CD14-positive monocyte (primary cell): ENCODE data around the gene NOS2. TPM values are rescaled to one million over a fixed set of nuclear protein-coding genes. Genes with fewer than 3 reads are reported as not detected.

ENCODE experiments used
- DNase-seq, 3 donors: peaks; one replicate each; pipeline ENCODE4 v3.0.0-alpha.2; 2011 to 2022
- H2AFZ ChIP-seq: 2 replicates; pipeline ENCODE4 v1.6.0; 2012; ENCODE audit warnings: mild to moderate bottlenecking, low read depth, low read length, inconsistent platforms; ENCODE audit not compliant: insufficient read depth, poor library complexity, severe bottlenecking
- H3K27ac ChIP-seq, 2 donors: 1 replicate in 1 of 2; 2 replicates in 1 of 2; pipeline ENCODE4 v1.5.1; 2012 to 2013; ENCODE audit warnings: low read length in 2 of 2, control low read depth in 1 of 2, inconsistent platforms in 1 of 2, low read depth in 1 of 2, mild to moderate bottlenecking in 1 of 2
- H3K27me3 ChIP-seq, 2 donors: one replicate each; pipeline versions ENCODE4 v1.6.0 to v1.6.1; 2011 to 2013; ENCODE audit warnings: low read length in 2 of 2; ENCODE audit not compliant: control insufficient read depth in 2 of 2, insufficient read depth in 2 of 2
- H3K36me3 ChIP-seq, 2 donors: replicated peaks in 1 of 2; 1 replicate in 1 of 2; 2 replicates in 1 of 2; pipeline versions ENCODE4 v1.5.1 to v1.6.1; 2012 to 2013; ENCODE audit warnings: low read length in 2 of 2, control low read depth in 1 of 2, inconsistent platforms in 1 of 2, mild to moderate bottlenecking in 1 of 2; ENCODE audit not compliant: insufficient read depth in 2 of 2, control insufficient read depth in 1 of 2
- H3K4me1 ChIP-seq, 2 donors: 1 replicate in 1 of 2; 2 replicates in 1 of 2; pipeline versions ENCODE4 v1.5.1 to v1.6.1; 2012 to 2013; ENCODE audit warnings: low read length in 2 of 2, control low read depth in 1 of 2, inconsistent platforms in 1 of 2, mild to moderate bottlenecking in 1 of 2, moderate library complexity in 1 of 2; ENCODE audit not compliant: insufficient read depth in 2 of 2, control insufficient read depth in 1 of 2
- H3K4me2 ChIP-seq: replicated peaks from 2 replicates; pipeline ENCODE3; 2012; ENCODE audit warnings: low read length, moderate library complexity, mild to moderate bottlenecking; ENCODE audit not compliant: poor library complexity, severe bottlenecking; ENCODE audit errors: extremely low read depth
- H3K4me3 ChIP-seq, 3 experiments: fragments of 200-600 bp in 1 of 3; sonication (generic) in 1 of 3; replicated peaks in 1 of 3; 1 replicate in 2 of 3; 2 replicates in 1 of 3; pipeline ENCODE4 v1.5.1; 2011 to 2013; ENCODE audit warnings: low read length in 3 of 3, mild to moderate bottlenecking in 3 of 3, control low read depth in 2 of 3, low read depth in 2 of 3, inconsistent platforms in 1 of 3, moderate library complexity in 1 of 3
- H3K79me2 ChIP-seq: 2 replicates; pipeline ENCODE4 v1.6.0; 2012; ENCODE audit warnings: mild to moderate bottlenecking, control low read depth, inconsistent platforms, low read length, moderate library complexity; ENCODE audit not compliant: insufficient read depth
- H3K9ac ChIP-seq: 2 replicates; pipeline ENCODE4 v1.6.0; 2017; ENCODE audit warnings: low read length, mild to moderate bottlenecking; ENCODE audit not compliant: insufficient read depth, poor library complexity, severe bottlenecking
- H3K9me3 ChIP-seq, 2 donors: replicated peaks in 1 of 2; 1 replicate in 1 of 2; 2 replicates in 1 of 2; pipeline versions ENCODE4 v1.5.1 to v1.6.1; 2012 to 2013; ENCODE audit warnings: low read length in 2 of 2, control low read depth in 1 of 2; ENCODE audit not compliant: control insufficient read depth in 1 of 2, insufficient read depth in 1 of 2
- H4K20me1 ChIP-seq: 2 replicates; pipeline ENCODE4 v1.6.0; 2012; ENCODE audit warnings: mild to moderate bottlenecking, low read length, control low read depth, moderate library complexity; ENCODE audit not compliant: insufficient read depth
- H3K27ac Mint-ChIP-seq, 7 donors: one replicate each; pipeline ENCODE4 v1.8.0; 2020; ENCODE audit warnings: mild to moderate bottlenecking in 7 of 7, mixed read lengths in 7 of 7, moderate library complexity in 6 of 7, inconsistent platforms in 2 of 7
- H3K27me3 Mint-ChIP-seq, 3 donors: one replicate each; pipeline ENCODE4 v1.8.0; 2021 to 2022; ENCODE audit warnings: low read depth in 3 of 3, mild to moderate bottlenecking in 3 of 3, mixed read lengths in 3 of 3, moderate library complexity in 3 of 3, inconsistent platforms in 1 of 3
- H3K36me3 Mint-ChIP-seq, 2 donors: one replicate each; pipeline ENCODE4 v1.8.0; 2020; ENCODE audit warnings: mixed read lengths in 2 of 2, inconsistent platforms in 1 of 2, mild to moderate bottlenecking in 1 of 2
- H3K4me1 Mint-ChIP-seq: one replicate; pipeline ENCODE4 v1.8.0; 2020; ENCODE audit warnings: mild to moderate bottlenecking, mixed read lengths
- H3K4me3 Mint-ChIP-seq, 2 donors: one replicate each; pipeline ENCODE4 v1.8.0; 2020; ENCODE audit warnings: mild to moderate bottlenecking in 2 of 2, mixed read lengths in 2 of 2, moderate library complexity in 1 of 2
- H3K9me3 Mint-ChIP-seq, 7 donors: one replicate each; pipeline ENCODE4 v1.8.0; 2020 to 2022; ENCODE audit warnings: mixed read lengths in 7 of 7, mild to moderate bottlenecking in 6 of 7, moderate library complexity in 6 of 7, inconsistent platforms in 2 of 7
- CTCF ChIP-seq: fragments of 200-600 bp; IDR thresholded peaks from one replicate; pipeline ENCODE4 v1.8.0; 2022; ENCODE audit warnings: antibody characterized with exemption, mild to moderate bottlenecking
- WGBS: methylation state at CpG from one replicate; pipeline ENCODE4 v1.1.5; 2013; ENCODE audit warnings: missing lambda C conversion rate; ENCODE audit not compliant: insufficient coverage; 5-methylcytosine and 5-hydroxymethylcytosine counted together
- intact Hi-C, 2 donors: fragments of 100-400 bp; cut with micrococcal nuclease; formaldehyde crosslinking; loops; one replicate each; pipeline versions ENCODE4 v1.15.0 to v1.15.1; 2023
- polyA plus RNA-seq, 3 donors: library from polyadenylated mRNA; depleted of rRNA in 1 of 3; unstranded in 2 of 3; stranded (reverse) in 1 of 3; fragments of 300-500 nt in 2 of 3; fragments of >200 nt in 1 of 3; fragmentation: Illumina TruSeq in 2 of 3; gene quantifications; 1 replicate in 2 of 3; 2 replicates in 1 of 3; pipeline ENCODE4 v1.2.3, GENCODE V29; 2012 to 2021

Gene NOS2
- polyA plus RNA-seq, 3 donors, result not detected

GRCh38 chr17:27846042-27846655 lies 45.8 kb upstream of the NOS2 start:
- no peak for TF ChIP-seq CTCF
- intact Hi-C loops, result no loop called here
- Mint-ChIP-seq H3K36me3 (no peaks in the 10 kb centered on the region), H3K4me1 (peaks cover 15% of the 10 kb centered on the region), H3K9me3 (peaks cover 0 to 10% (median 6%) of the 10 kb centered on the region in 7 donors), H3K27me3 (peaks cover 0 to 3% (median 0%) of the 10 kb centered on the region in 3 donors), H3K27ac (peak overlapping the region in 3 of 7 donors; percentile 21 to 32 (median 26)), H3K4me3 (peak overlapping the region; percentile 77 to 90)
- peaks cover 0 to 4% of the 10 kb centered on the region in 2 donors for H3K4me1 ChIP-seq
- no peaks in the 10 kb centered on the region for H4K20me1 ChIP-seq
- no peak for DNase-seq
- no peaks in the 10 kb centered on the region for H3K79me2 ChIP-seq
- H3K4me3 ChIP-seq, result peak overlapping the region; percentile 21 to 60 (median 41)
- H3K4me2 ChIP-seq, result peak overlapping the region; percentile 64
- no peaks in the 10 kb centered on the region for H3K36me3 ChIP-seq
- H3K9me3 ChIP-seq, result peaks cover 0 to 3% of the 10 kb centered on the region in 2 donors
- H3K27me3 ChIP-seq, result no peaks in the 10 kb centered on the region
- H3K9ac ChIP-seq, result peak overlapping the region; percentile 12
- no peak overlapping the region for H3K27ac ChIP-seq
- 23% methylated on average over 19 of the region's 23 CpGs for WGBS
- peak overlapping the region; percentile 66 for H2AFZ ChIP-seq

DNA sequence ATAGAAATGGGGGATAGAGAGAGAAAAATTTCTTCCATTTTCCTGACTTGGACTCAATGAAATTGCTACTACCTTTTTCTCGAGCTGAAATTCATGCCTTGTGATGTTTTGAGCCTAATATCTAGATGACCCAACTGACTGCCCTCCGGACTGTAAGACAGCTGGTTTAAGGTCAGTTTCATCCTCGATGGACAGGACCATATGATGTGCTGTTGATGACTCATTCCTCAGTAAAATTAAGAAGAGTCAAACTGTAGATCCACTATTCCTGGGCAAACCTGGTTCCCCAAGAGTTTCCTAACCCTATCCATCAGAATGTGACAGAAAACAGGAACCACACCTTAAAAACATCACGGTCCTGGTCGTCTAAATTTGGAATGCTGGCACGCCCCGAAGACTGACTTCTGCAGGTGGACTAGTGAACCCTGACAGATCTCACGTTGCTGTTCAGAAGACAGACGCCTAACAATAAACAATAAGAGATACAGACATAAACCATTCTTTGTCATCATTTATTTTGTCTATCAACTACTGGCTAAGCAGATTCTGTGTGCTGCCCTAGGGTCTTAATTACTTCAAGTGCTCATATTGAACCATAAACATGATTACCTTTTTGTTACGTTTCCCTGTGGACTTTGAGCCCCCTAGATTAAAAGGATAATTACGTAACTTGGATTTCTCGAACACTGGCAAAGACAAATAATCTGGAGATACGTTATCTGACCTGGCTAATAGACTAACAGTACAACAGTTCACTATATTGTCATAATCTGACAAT lies 45.1 kb upstream of the NOS2 start:
- Histone ChIP-seq H3K9me3 (peaks cover 0 to 3% of the 10 kb centered on the region in 2 donors), H3K4me1 (peaks cover 0 to 4% of the 10 kb centered on the region in 2 donors), H3K36me3 (no peaks in the 10 kb centered on the region), H4K20me1 (no peaks in the 10 kb centered on the region), H3K9ac (no peak overlapping the region), H3K4me3 (peak overlapping the region in 1 of 3 experiments; percentile 60), H3K27ac (no peak overlapping the region), H3K79me2 (no peaks in the 10 kb centered on the region), H3K4me2 (peak overlapping the region; percentile 64), H3K27me3 (no peaks in the 10 kb centered on the region), H2AFZ (peak overlapping the region; percentile 66)
- Mint-ChIP-seq H3K27me3 (peaks cover 0 to 3% (median 0%) of the 10 kb centered on the region in 3 donors), H3K27ac (no peak overlapping the region), H3K4me1 (peaks cover 15% of the 10 kb centered on the region), H3K36me3 (no peaks in the 10 kb centered on the region), H3K4me3 (no peak overlapping the region), H3K9me3 (peaks cover 0 to 10% (median 6%) of the 10 kb centered on the region in 7 donors)
- no peak for TF ChIP-seq CTCF
- intact Hi-C loops, result no loop called here
- no peak for DNase-seq
- 52% methylated on average over 9 of the region's 13 CpGs for WGBS
